ENCODE measurements around the gene TRIM38.

- TF ChIP-seq CTCF (IDR thresholded peaks at IDR 0.05; ENCODE audit: poor library complexity) (no peak), EZH2 (IDR thresholded peaks at IDR 0.05; ENCODE audit: borderline replicate concordance) (no peak)
Measured at GRCh38 chr6:26033941-26034354, 71.3 kb downstream of the TRIM38 start.
